ENCODE data around the gene PLEKHB2. TPM values are rescaled to one million over a fixed set of nuclear protein-coding genes. Genes with fewer than 3 reads are reported as not detected.
"Not testable (repeated sequence)": the region's sequence is repeated elsewhere in the genome, so short reads cannot be mapped to it uniquely, and the experiment has no call there.

The PLEKHB2 gene
- total and polyA plus RNA-seq, 3 experiments from 2014 or later: 47.7 to 84.5 (median 48.2) TPM

DNA sequence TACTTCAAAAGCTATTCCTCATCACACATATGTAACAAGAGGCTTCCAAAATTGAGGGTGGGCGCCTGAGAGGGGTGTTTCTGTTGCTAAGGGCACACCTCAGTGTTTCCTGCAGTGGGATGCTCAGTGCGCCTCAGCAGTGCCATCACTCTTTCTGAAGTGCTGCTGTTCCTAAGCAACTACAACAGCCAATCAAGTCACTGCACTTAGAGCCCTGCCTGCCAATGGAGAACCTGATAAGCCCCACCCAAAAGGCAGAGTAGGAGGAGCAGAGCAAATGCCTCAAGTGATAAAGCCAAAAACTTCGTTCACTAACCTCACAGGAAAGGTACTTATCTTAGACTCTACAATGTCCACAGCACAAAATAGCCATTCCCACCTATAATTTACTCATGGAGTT lies 88.3 kb downstream of the PLEKHB2 start:
- H3K36me3 Mint-ChIP-seq; H3K27ac ChIP-seq (ENCODE audit: low read depth, low read length); POLR2A ChIA-PET; H3K27me3 ChIP-seq (ENCODE audit: insufficient read depth, low read length, poor library complexity, severe bottlenecking); H3K4me1 ChIP-seq (ENCODE audit: insufficient read depth, low read length); CTCF ChIA-PET; H3K27ac Mint-ChIP-seq; H3K9me3 Mint-ChIP-seq; H3K4me3 ChIP-seq (ENCODE audit: low read length); H3K4me1 Mint-ChIP-seq; H3K36me3 ChIP-seq (ENCODE audit: insufficient read depth, low read length); DNase-seq; H3K9me3 ChIP-seq (ENCODE audit: low read length); H3K4me3 Mint-ChIP-seq: not testable (repeated sequence)
- peaks cover 0 to 23% of the 10 kb centered on the region in 2 donors for H3K27me3 Mint-ChIP-seq

DNA sequence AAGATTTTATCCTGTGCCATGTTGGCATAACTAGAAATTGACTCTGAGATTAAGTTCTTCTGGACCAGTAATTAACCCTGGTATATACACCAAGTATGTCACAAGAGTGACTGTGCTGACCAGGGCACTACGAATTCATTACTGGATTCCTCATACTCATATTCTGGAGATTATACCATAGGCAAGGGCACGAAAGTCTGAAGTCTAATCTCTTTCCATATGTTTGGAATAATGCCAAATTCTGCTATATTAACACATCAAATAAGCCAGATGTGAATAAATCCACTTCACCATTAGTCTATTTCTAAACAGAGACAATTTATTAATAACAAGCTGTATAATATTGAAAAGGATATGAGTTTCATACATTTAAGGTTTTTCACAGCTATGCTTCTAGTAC lies 91.0 kb downstream of the PLEKHB2 start:
- H3K4me3 ChIP-seq (ENCODE audit: low read length); H3K9me3 ChIP-seq (ENCODE audit: low read length); H3K27ac ChIP-seq (ENCODE audit: low read depth, low read length); H3K36me3 ChIP-seq (ENCODE audit: insufficient read depth, low read length); H3K4me1 Mint-ChIP-seq; H3K4me1 ChIP-seq (ENCODE audit: insufficient read depth, low read length); H3K36me3 Mint-ChIP-seq; H3K9me3 Mint-ChIP-seq; H3K27ac Mint-ChIP-seq; H3K4me3 Mint-ChIP-seq; H3K27me3 ChIP-seq (ENCODE audit: insufficient read depth, low read length, poor library complexity, severe bottlenecking); POLR2A ChIA-PET; DNase-seq: not testable (repeated sequence)
- peaks cover 0 to 21% of the 10 kb centered on the region in 2 donors for H3K27me3 Mint-ChIP-seq
- CTCF ChIA-PET: interaction anchor here (0.6 kb wide), 1 partner anchor 63 kb away, joined by 3 read pairs; no protein-coding TSS in a partner anchor

Other genes starting within 250 kb of the PLEKHB2 start
- 10 to 100 TPM; 93.1 to 97.6 TPM for gene FAM168B, start 11.9 kb upstream of the PLEKHB2 start, total RNA-seq
- gene FAM168B, start 11.9 kb upstream of the PLEKHB2 start, polyA plus RNA-seq: 40.4 TPM
- under 1 TPM; 0.46 to 0.49 TPM for gene POTEE, start 104.2 kb downstream of the PLEKHB2 start, total RNA-seq
- 0.14 TPM for gene POTEE, start 104.2 kb downstream of the PLEKHB2 start, polyA plus RNA-seq